Activated CD8-positive, alpha-beta memory T cell treated with anti-CD3 and anti-CD28 coated beads for 24 hours (primary cell): ENCODE results near the gene ETFA.
"Not testable (repeated sequence)": the region's sequence is repeated elsewhere in the genome, so short reads cannot be mapped to it uniquely, and the experiment has no call there.

Experiments
- DNase-seq: peaks from one replicate; pipeline ENCODE4 v3.0.0-alpha.2; 2020

ETFA gene

GRCh38 chr15:76324066-76324465, 12.8 kb upstream of the ETFA start:
- no peak for DNase-seq

- no peak for DNase-seq
Observed at GRCh38 chr15:76321602-76322001, 10.3 kb upstream of the ETFA start.

- no peak for DNase-seq
Observed at GRCh38 chr15:76321171-76321570, 9.9 kb upstream of the ETFA start.

- no peak for DNase-seq
Observed at GRCh38 chr15:76320012-76320411, 8.7 kb upstream of the ETFA start.

- DNase-seq: no peak
Observed at GRCh38 chr15:76313731-76314130, 2.5 kb upstream of the ETFA start.

- not testable (repeated sequence) for DNase-seq
Observed at GRCh38 chr15:76313175-76313567, 1.9 kb upstream of the ETFA start.

GRCh38 chr15:76312540-76313174, 1.4 kb upstream of the ETFA start:
- no peak for DNase-seq

GRCh38 chr15:76310475-76311099, 682 bp downstream of the ETFA start:
- no peak for DNase-seq

- no peak for DNase-seq
Observed at GRCh38 chr15:76309601-76310330, 1.5 kb downstream of the ETFA start.

GRCh38 chr15:76303909-76304308, 7.4 kb downstream of the ETFA start:
- DNase-seq: no peak

GRCh38 chr15:76299786-76300185, 11.5 kb downstream of the ETFA start:
- DNase-seq: no peak

GRCh38 chr15:76298986-76299385, 12.3 kb downstream of the ETFA start:
- DNase-seq: no peak

GRCh38 chr15:76297951-76298350, 13.3 kb downstream of the ETFA start:
- DNase-seq: not testable (repeated sequence)

- DNase-seq: no peak
Observed at GRCh38 chr15:76296849-76297248, 14.4 kb downstream of the ETFA start.

GRCh38 chr15:76294463-76294862, 16.8 kb downstream of the ETFA start:
- DNase-seq: not testable (repeated sequence)

GRCh38 chr15:76293361-76293760, 17.9 kb downstream of the ETFA start:
- no peak for DNase-seq

GRCh38 chr15:76289582-76289981, 21.7 kb downstream of the ETFA start:
- DNase-seq: no peak

GRCh38 chr15:76286271-76286879, 24.9 kb downstream of the ETFA start:
- no peak for DNase-seq

GRCh38 chr15:76285241-76285825, 25.9 kb downstream of the ETFA start:
- no peak for DNase-seq

- DNase-seq: no peak
Observed at GRCh38 chr15:76282465-76282864, 28.8 kb downstream of the ETFA start.

- DNase-seq: no peak
Observed at GRCh38 chr15:76278651-76279050, 32.6 kb downstream of the ETFA start.

- DNase-seq: no peak
Observed at GRCh38 chr15:76274821-76275220, 36.4 kb downstream of the ETFA start.

- DNase-seq: no peak
Observed at GRCh38 chr15:76274226-76274625, 37.0 kb downstream of the ETFA start.
